Mononuclear cell (primary cell): Measurements from ENCODE around the gene IL18R1. TPM values are rescaled to one million over a fixed set of nuclear protein-coding genes. Genes with fewer than 3 reads are reported as not detected.

Source experiments
- H3K27me3 ChIP-seq: 2 replicates; pipeline ENCODE4 v1.6.0; 2011; ENCODE audit warnings: low read length, control low read depth; ENCODE audit not compliant: insufficient read depth
- H3K4me1 ChIP-seq: 2 replicates; pipeline ENCODE4 v1.5.1; 2011; ENCODE audit warnings: mild to moderate bottlenecking, low read length, control low read depth; ENCODE audit not compliant: insufficient read depth
- H3K4me3 ChIP-seq: 2 replicates; pipeline ENCODE4 v1.5.1; 2011; ENCODE audit warnings: mild to moderate bottlenecking, low read length, moderate library complexity
- H3K9me3 ChIP-seq: 2 replicates; pipeline ENCODE4 v1.5.1; 2011; ENCODE audit warnings: low read depth, mild to moderate bottlenecking, control low read depth, low read length
- total RNA-seq: library from RNA; depleted of rRNA; stranded (reverse); fragments of >200 nt; gene quantifications from one replicate; pipeline ENCODE4 v1.2.3, GENCODE V29; 2012

The IL18R1 gene
- total RNA-seq, 1 donor: 6.5 TPM

DNA sequence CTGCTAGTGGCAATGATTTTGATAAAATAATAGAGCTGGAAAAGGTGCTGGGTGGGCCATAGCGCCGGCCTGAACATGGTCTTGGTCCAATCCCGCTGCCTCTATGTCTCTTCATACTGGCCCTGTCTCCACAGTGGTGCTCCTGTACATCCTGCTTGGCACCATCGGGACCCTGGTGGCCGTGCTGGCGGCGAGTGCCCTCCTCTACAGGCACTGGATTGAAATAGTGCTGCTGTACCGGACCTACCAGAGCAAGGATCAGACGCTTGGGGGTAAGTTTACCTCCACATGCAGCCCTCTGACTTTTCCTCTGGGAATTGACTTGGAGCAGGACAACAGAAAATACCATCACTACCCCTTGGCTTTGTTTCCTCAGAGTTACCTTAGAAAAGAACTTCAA, 91.3 kb downstream of the IL18R1 start:
- H3K27me3 ChIP-seq: no peaks in the 10 kb centered on the region
- peaks cover 8% of the 10 kb centered on the region for H3K4me1 ChIP-seq
- H3K9me3 ChIP-seq: no peaks in the 10 kb centered on the region
- no peak overlapping the region for H3K4me3 ChIP-seq

Other genes with a start within 250 kb of the IL18R1 start
- 2.6 TPM for gene IL1R1, start 213.1 kb upstream of the IL18R1 start, total RNA-seq
- gene IL1RL2, start 168.8 kb upstream of the IL18R1 start, total RNA-seq: 0.31 TPM
- gene IL1RL1, start 44.2 kb upstream of the IL18R1 start, total RNA-seq: 2.7 TPM
- gene IL18RAP, start 67.4 kb downstream of the IL18R1 start, total RNA-seq: 33.5 TPM
- gene SLC9A4, start 117.4 kb downstream of the IL18R1 start, total RNA-seq: under 0.01 TPM